Smooth muscle cell (in vitro differentiated cells): ENCODE results near the gene KHDRBS2. TPM values are rescaled to one million over a fixed set of nuclear protein-coding genes. Genes with fewer than 3 reads are reported as not detected.

ENCODE experiments used
- DNase-seq: peaks from one replicate; lab custom pipeline; 2025; ENCODE audit not compliant: unreplicated experiment; lab: John Stamatoyannopoulos, UW
- H2AFZ ChIP-seq: fragments of 200-600 bp; sonication (generic); 2 replicates; pipeline ENCODE4 v1.6.0; 2016; ENCODE audit warnings: antibody characterized with exemption, low read depth, mild to moderate bottlenecking
- H3F3A ChIP-seq: fragments of 200-600 bp; sonication (generic); 2 replicates; pipeline ENCODE4 v1.6.0; 2017; ENCODE audit warnings: antibody characterized with exemption, low read depth
- H3K27ac ChIP-seq: fragments of 200-600 bp; sonication (generic); 2 replicates; pipeline ENCODE4 v1.5.1; 2016; ENCODE audit warnings: low read depth, mild to moderate bottlenecking
- H3K27me3 ChIP-seq: fragments of 200-600 bp; sonication (generic); 2 replicates; pipeline ENCODE4 v1.6.1; 2016; ENCODE audit warnings: low read depth, mild to moderate bottlenecking
- H3K36me3 ChIP-seq: fragments of 200-600 bp; sonication (generic); 2 replicates; pipeline ENCODE4 v1.5.1; 2016; ENCODE audit warnings: low read depth
- H3K4me1 ChIP-seq: fragments of 200-600 bp; sonication (generic); 2 replicates; pipeline ENCODE4 v1.5.1; 2016; ENCODE audit warnings: low read depth
- H3K4me2 ChIP-seq: fragments of 200-600 bp; sonication (generic); 2 replicates; pipeline ENCODE4 v1.6.0; 2016; ENCODE audit warnings: mild to moderate bottlenecking
- H3K4me3 ChIP-seq: fragments of 200-600 bp; sonication (generic); 2 replicates; pipeline ENCODE4 v1.5.1; 2016; ENCODE audit warnings: mild to moderate bottlenecking
- H3K79me2 ChIP-seq: fragments of 200-600 bp; sonication (generic); 2 replicates; pipeline ENCODE4 v1.6.0; 2016; ENCODE audit warnings: low read depth, mild to moderate bottlenecking
- H3K9ac ChIP-seq: fragments of 200-600 bp; sonication (generic); 2 replicates; pipeline ENCODE4 v1.6.0; 2016; ENCODE audit warnings: low read depth
- H3K9me3 ChIP-seq: fragments of 200-600 bp; sonication (generic); replicated peaks from 2 replicates; pipeline ENCODE4 v1.5.1; 2016; ENCODE audit warnings: low read depth
- H4K20me1 ChIP-seq: fragments of 200-600 bp; sonication (generic); 2 replicates; pipeline ENCODE4 v1.6.0; 2016; ENCODE audit warnings: low read depth
- WGBS: methylation state at CpG from one replicate; pipeline ENCODE4 v1.1.7; 2016; ENCODE audit warnings: low lambda C conversion rate; 5-methylcytosine and 5-hydroxymethylcytosine counted together
- polyA plus RNA-seq: library from polyadenylated mRNA; unstranded; fragments of >200 nt; fragmentation: Nextera tagmentation; extraction: Ambion mirVana; gene quantifications from 2 replicates; pipeline ENCODE4 v1.2.1, GENCODE V29; 2016
- total RNA-seq: library from RNA; depleted of rRNA; stranded (reverse); fragments of >200 nt; gene quantifications from 2 replicates; pipeline ENCODE4 v1.2.3, GENCODE V29; 2014
- TF ChIP-seq, protein P1 (sequence below): fragments of 200-600 bp; sonication (generic); IDR thresholded peaks from 2 replicates; pipeline ENCODE4 v1.5.1; 2017; ENCODE audit warnings: borderline replicate concordance, mild to moderate bottlenecking, antibody characterized with exemption; ENCODE audit not compliant: insufficient read depth, poor library complexity, severe bottlenecking

KHDRBS2 gene
- total and polyA plus RNA-seq, 2 experiments from 2014 or later, result 0.07 to 0.27 TPM

DNA sequence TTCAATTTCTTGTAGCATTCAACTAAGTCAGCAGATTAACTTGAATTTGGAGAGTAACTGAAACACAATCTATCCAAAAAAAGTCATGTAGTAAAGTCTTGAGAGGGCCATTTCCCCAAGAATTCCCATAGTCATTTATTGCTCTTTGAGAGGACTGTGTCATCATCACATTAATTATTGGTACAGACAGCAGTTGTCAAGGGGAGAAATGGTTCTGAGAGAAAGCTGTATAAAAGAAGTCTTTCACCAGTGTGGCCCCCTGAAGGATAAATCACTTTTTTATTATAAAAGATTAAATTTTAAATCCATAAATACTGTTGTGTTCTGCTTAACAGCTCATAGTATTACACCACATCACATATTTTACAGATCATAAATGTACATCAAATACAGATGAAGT, 111.5 kb downstream of the KHDRBS2 start:
- no peak overlapping the region for H3K9ac ChIP-seq
- H3K79me2 ChIP-seq, result no peaks in the 10 kb centered on the region
- no peak overlapping the region for H2AFZ ChIP-seq
- TF ChIP-seq, protein P1, sequence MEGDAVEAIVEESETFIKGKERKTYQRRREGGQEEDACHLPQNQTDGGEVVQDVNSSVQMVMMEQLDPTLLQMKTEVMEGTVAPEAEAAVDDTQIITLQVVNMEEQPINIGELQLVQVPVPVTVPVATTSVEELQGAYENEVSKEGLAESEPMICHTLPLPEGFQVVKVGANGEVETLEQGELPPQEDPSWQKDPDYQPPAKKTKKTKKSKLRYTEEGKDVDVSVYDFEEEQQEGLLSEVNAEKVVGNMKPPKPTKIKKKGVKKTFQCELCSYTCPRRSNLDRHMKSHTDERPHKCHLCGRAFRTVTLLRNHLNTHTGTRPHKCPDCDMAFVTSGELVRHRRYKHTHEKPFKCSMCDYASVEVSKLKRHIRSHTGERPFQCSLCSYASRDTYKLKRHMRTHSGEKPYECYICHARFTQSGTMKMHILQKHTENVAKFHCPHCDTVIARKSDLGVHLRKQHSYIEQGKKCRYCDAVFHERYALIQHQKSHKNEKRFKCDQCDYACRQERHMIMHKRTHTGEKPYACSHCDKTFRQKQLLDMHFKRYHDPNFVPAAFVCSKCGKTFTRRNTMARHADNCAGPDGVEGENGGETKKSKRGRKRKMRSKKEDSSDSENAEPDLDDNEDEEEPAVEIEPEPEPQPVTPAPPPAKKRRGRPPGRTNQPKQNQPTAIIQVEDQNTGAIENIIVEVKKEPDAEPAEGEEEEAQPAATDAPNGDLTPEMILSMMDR, result no peak
- no peaks in the 10 kb centered on the region for H3K4me1 ChIP-seq
- H3K27me3 ChIP-seq, result no peaks in the 10 kb centered on the region
- H3K4me2 ChIP-seq, result no peak overlapping the region
- no peaks in the 10 kb centered on the region for H3K36me3 ChIP-seq
- no peaks in the 10 kb centered on the region for H3F3A ChIP-seq
- no peaks in the 10 kb centered on the region for H4K20me1 ChIP-seq
- no peak overlapping the region for H3K27ac ChIP-seq
- no peaks in the 10 kb centered on the region for H3K9me3 ChIP-seq
- no peak for DNase-seq
- H3K4me3 ChIP-seq, result no peak overlapping the region

DNA sequence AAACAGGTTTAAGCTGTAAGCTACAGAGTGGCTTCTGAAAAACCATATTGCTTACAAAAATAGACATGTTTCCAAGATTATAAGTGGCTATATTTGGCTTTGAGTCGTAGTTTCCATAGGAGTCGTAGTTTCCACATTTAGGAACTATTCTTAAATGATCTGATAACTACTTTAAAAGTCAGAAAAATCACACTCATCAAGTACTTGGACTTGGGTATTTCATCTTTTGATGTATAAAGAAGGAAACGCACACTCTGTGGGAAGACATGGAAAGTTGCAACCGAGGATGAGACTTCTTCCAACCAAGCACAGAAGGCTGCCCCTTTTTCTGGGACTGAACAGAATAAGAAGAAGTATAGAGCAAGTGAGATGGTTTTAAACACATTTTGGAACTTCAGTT, 118.3 kb downstream of the KHDRBS2 start:
- DNase-seq, result no peak
- Histone ChIP-seq H3K27ac (no peak overlapping the region), H2AFZ (peak overlapping the region; percentile 11), H3K9ac (no peak overlapping the region), H3F3A (no peaks in the 10 kb centered on the region), H3K27me3 (no peaks in the 10 kb centered on the region), H3K36me3 (no peaks in the 10 kb centered on the region), H4K20me1 (no peaks in the 10 kb centered on the region), H3K9me3 (no peaks in the 10 kb centered on the region), H3K4me1 (no peaks in the 10 kb centered on the region), H3K4me2 (no peak overlapping the region), H3K79me2 (no peaks in the 10 kb centered on the region), H3K4me3 (no peak overlapping the region)
- TF ChIP-seq, protein P1, result no peak
- 36% methylated on average over 4 of the region's 4 CpGs for WGBS

DNA sequence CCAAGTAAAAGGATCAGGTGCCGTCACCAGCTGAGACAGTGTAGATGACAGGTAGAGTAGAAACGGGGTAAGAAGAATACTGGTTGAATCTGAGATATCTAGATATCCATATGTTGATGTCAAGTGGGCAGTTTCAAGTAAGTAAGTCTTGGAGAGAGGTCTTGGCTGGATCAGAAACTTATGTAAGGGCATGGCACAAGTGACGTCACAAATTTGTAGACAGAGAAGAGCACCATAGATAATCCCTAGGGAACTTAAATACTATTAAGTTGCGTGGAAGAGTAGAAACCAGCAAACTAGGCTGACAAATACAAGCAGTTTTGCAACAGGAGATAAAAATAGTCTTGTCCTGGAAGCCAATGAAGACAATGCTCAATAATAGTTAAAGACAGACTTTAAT, 123.2 kb downstream of the KHDRBS2 start:
- Histone ChIP-seq H3F3A (no peaks in the 10 kb centered on the region), H3K27ac (no peak overlapping the region), H3K4me3 (no peak overlapping the region), H3K4me2 (no peak overlapping the region), H2AFZ (peak overlapping the region; percentile 31), H3K4me1 (no peaks in the 10 kb centered on the region), H3K27me3 (no peaks in the 10 kb centered on the region), H3K79me2 (no peaks in the 10 kb centered on the region), H3K9ac (no peak overlapping the region), H4K20me1 (no peaks in the 10 kb centered on the region), H3K36me3 (no peaks in the 10 kb centered on the region), H3K9me3 (no peaks in the 10 kb centered on the region)
- no peak for DNase-seq
- whole genome bisulfite sequencing, result 86% methylated on average over 4 of the region's 4 CpGs
- TF ChIP-seq, protein P1, result no peak

DNA sequence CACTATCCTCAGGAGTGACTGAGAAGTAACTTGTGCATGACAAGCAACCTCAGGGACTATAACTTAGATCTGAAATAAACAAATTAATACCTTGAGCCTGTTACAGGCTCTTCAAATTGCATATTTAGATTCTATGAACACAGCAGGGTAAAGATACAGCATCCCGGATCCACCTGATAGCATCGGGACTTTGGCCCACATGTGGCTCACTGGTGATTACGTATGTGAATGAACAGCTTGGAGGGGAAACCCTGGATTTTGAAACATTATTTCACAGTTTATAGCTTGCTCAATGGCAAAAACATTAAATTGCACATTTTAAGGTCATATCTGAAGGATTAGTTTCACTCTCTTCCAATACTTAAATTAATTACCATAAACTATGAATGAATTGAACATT, 133.2 kb downstream of the KHDRBS2 start:
- no peaks in the 10 kb centered on the region for H4K20me1 ChIP-seq
- 99% methylated on average over 3 of the region's 3 CpGs for WGBS
- TF ChIP-seq, protein P1, result no peak
- H3K27ac ChIP-seq, result no peak overlapping the region
- DNase-seq, result no peak
- no peak overlapping the region for H3K9ac ChIP-seq
- H2AFZ ChIP-seq, result no peak overlapping the region
- no peaks in the 10 kb centered on the region for H3K9me3 ChIP-seq
- no peak overlapping the region for H3K4me2 ChIP-seq
- H3K79me2 ChIP-seq, result no peaks in the 10 kb centered on the region
- no peaks in the 10 kb centered on the region for H3K36me3 ChIP-seq
- no peaks in the 10 kb centered on the region for H3F3A ChIP-seq
- H3K27me3 ChIP-seq, result no peaks in the 10 kb centered on the region
- H3K4me1 ChIP-seq, result no peaks in the 10 kb centered on the region
- no peak overlapping the region for H3K4me3 ChIP-seq
